ENCODE measurements around the gene PPP1R9A. TPM values are rescaled to one million over a fixed set of nuclear protein-coding genes. Genes with fewer than 3 reads are reported as not detected.

PPP1R9A gene
- total RNA-seq, 2 donors from 2014 or later, result 17.7 to 20.2 TPM

- no peaks in the 10 kb centered on the region for H3K27me3 ChIP-seq
- DNase-seq, result no peak
- H3K4me1 ChIP-seq, result no peaks in the 10 kb centered on the region
- intact Hi-C loops (cut with DNase I), result no loop called here
- no peak overlapping the region for H3K4me3 ChIP-seq
- H3K9me3 ChIP-seq, result no peaks in the 10 kb centered on the region
- H3K27ac ChIP-seq, result no peak overlapping the region
- no peaks in the 10 kb centered on the region for H3K36me3 ChIP-seq
- no peak overlapping the region for H3K9ac ChIP-seq (ENCODE audit: low read depth in 2 of 2, low read length in 2 of 2)
- no peak for TF ChIP-seq CTCF (IDR thresholded peaks at IDR 0.05)
Measured at GRCh38 chr7:95213148-95213547, 305.8 kb downstream of the PPP1R9A start.

- no peak for DNase-seq
- Histone ChIP-seq H3K4me1 (no peaks in the 10 kb centered on the region), H3K9me3 (no peaks in the 10 kb centered on the region), H3K27me3 (no peaks in the 10 kb centered on the region), H3K36me3 (no peaks in the 10 kb centered on the region), H3K27ac (no peak overlapping the region), H3K9ac (ENCODE audit: low read depth in 2 of 2, low read length in 2 of 2) (no peak overlapping the region), H3K4me3 (no peak overlapping the region)
- no peak for TF ChIP-seq CTCF (IDR thresholded peaks at IDR 0.05)
- intact Hi-C loops (cut with DNase I), result no loop called here
Measured at GRCh38 chr7:95213809-95214492, 306.6 kb downstream of the PPP1R9A start.

GRCh38 chr7:95219721-95220120, 312.3 kb downstream of the PPP1R9A start:
- TF ChIP-seq CTCF (IDR thresholded peaks at IDR 0.05), result no peak
- no peaks in the 10 kb centered on the region for H3K9me3 ChIP-seq
- H3K4me1 ChIP-seq, result no peaks in the 10 kb centered on the region
- no peak overlapping the region for H3K4me3 ChIP-seq
- DNase-seq, result no peak
- intact Hi-C loops (cut with DNase I), result no loop called here
- H3K27me3 ChIP-seq, result no peaks in the 10 kb centered on the region
- H3K9ac ChIP-seq (ENCODE audit: low read depth in 2 of 2, low read length in 2 of 2), result no peak overlapping the region
- no peak overlapping the region for H3K27ac ChIP-seq
- no peaks in the 10 kb centered on the region for H3K36me3 ChIP-seq

GRCh38 chr7:95220328-95220727, 312.9 kb downstream of the PPP1R9A start:
- intact Hi-C loops (cut with DNase I), result no loop called here
- no peaks in the 10 kb centered on the region for H3K36me3 ChIP-seq
- H3K27ac ChIP-seq, result no peak overlapping the region
- no peak overlapping the region for H3K9ac ChIP-seq (ENCODE audit: low read depth in 2 of 2, low read length in 2 of 2)
- no peak for TF ChIP-seq CTCF (IDR thresholded peaks at IDR 0.05)
- no peak overlapping the region for H3K4me3 ChIP-seq
- no peaks in the 10 kb centered on the region for H3K9me3 ChIP-seq
- H3K27me3 ChIP-seq, result no peaks in the 10 kb centered on the region
- H3K4me1 ChIP-seq, result no peaks in the 10 kb centered on the region
- DNase-seq, result no peak

GRCh38 chr7:95225301-95225700, 317.9 kb downstream of the PPP1R9A start:
- no peak for DNase-seq
- no peaks in the 10 kb centered on the region for H3K9me3 ChIP-seq
- no peak for TF ChIP-seq CTCF (IDR thresholded peaks at IDR 0.05)
- no peak overlapping the region for H3K4me3 ChIP-seq
- H3K4me1 ChIP-seq, result no peaks in the 10 kb centered on the region
- H3K27ac ChIP-seq, result no peak overlapping the region
- no peaks in the 10 kb centered on the region for H3K36me3 ChIP-seq
- H3K9ac ChIP-seq (ENCODE audit: low read depth in 2 of 2, low read length in 2 of 2), result no peak overlapping the region
- no peaks in the 10 kb centered on the region for H3K27me3 ChIP-seq
- intact Hi-C loops (cut with DNase I), result no loop called here

Data from colonic mucosa (tissue), 4 donors.